NK-92 treated with Interleukin-12 subunit alpha and Interleukin-12 subunit beta, amount 100 ng/mL, for 24 hours (cell line): Measurements from ENCODE around the gene TCTN3.
"Not testable (repeated sequence)": the region's sequence is repeated elsewhere in the genome, so short reads cannot be mapped to it uniquely, and the experiment has no call there.

Experiments used
- DNase-seq: peaks from one replicate; lab custom pipeline; 2025; lab: John Stamatoyannopoulos, UW

Gene TCTN3

GRCh38 chr10:95626500-95626899, 67.2 kb downstream of the TCTN3 start:
- DNase-seq, result no peak

- DNase-seq, result not testable (repeated sequence)
These were observed 73.3 kb downstream of the TCTN3 start for GRCh38 chr10:95620415-95620814.

GRCh38 chr10:95618101-95618500, 75.6 kb downstream of the TCTN3 start:
- no peak for DNase-seq

GRCh38 chr10:95616446-95616845, 77.3 kb downstream of the TCTN3 start:
- no peak for DNase-seq
